HFFc6 (cell line): ENCODE measurements around the gene ACR. TPM values are rescaled to one million over a fixed set of nuclear protein-coding genes. Genes with fewer than 3 reads are reported as not detected.
"Not testable (repeated sequence)": the region's sequence is repeated elsewhere in the genome, so short reads cannot be mapped to it uniquely, and the experiment has no call there.

ENCODE experiments used
- DNase-seq: peaks from one replicate; pipeline ENCODE4 v3.0.0-alpha.2; 2018
- H3K27ac Mint-ChIP-seq: 2 replicates; pipeline ENCODE4 v1.8.0; 2020; ENCODE audit warnings: mild to moderate bottlenecking, mixed read lengths
- H3K27me3 Mint-ChIP-seq: 2 replicates; pipeline ENCODE4 v1.8.0; 2021; ENCODE audit warnings: mild to moderate bottlenecking, moderate library complexity, mixed read lengths; ENCODE audit not compliant: insufficient read depth
- H3K36me3 Mint-ChIP-seq: 2 replicates; pipeline ENCODE4 v1.8.0; 2021; ENCODE audit warnings: low read depth, mixed read lengths
- H3K4me1 Mint-ChIP-seq: 2 replicates; pipeline ENCODE4 v1.8.0; 2020; ENCODE audit warnings: low read depth, mixed read lengths
- H3K4me3 Mint-ChIP-seq: 2 replicates; pipeline ENCODE4 v1.8.0; 2020; ENCODE audit warnings: mild to moderate bottlenecking, moderate library complexity, mixed read lengths
- H3K9me3 Mint-ChIP-seq: 2 replicates; pipeline ENCODE4 v1.8.0; 2020; ENCODE audit warnings: mild to moderate bottlenecking, mixed read lengths
- total RNA-seq, 6 experiments: library from RNA; stranded (reverse); fragmentation: NEBNext Ultra II Directional; extraction: Animal tissue kit (Norgen Biotek cat#: 25700); gene quantifications; 2 replicates in 1 of 6; 3 replicates in 5 of 6; pipeline ENCODE4 v1.2.3, GENCODE V29; 2021
- TF ChIP-seq, protein P1 (sequence below): fragments of 200-600 bp; sonication (generic); IDR thresholded peaks from 2 replicates; pipeline ENCODE4 v1.5.0; 2021; ENCODE audit warnings: antibody characterized with exemption, mild to moderate bottlenecking

The ACR gene
- total RNA-seq, 6 experiments from 2014 or later, result not detected

- Mint-ChIP-seq H3K4me3 (peak overlapping the region; percentile 93), H3K27ac (peak overlapping the region; percentile 67), H3K4me1 (peaks cover 13% of the 10 kb centered on the region)
- not testable (repeated sequence) for H3K9me3 Mint-ChIP-seq, H3K27me3 Mint-ChIP-seq, H3K36me3 Mint-ChIP-seq
- DNase-seq, result peak; percentile 41
- TF ChIP-seq, protein P1, sequence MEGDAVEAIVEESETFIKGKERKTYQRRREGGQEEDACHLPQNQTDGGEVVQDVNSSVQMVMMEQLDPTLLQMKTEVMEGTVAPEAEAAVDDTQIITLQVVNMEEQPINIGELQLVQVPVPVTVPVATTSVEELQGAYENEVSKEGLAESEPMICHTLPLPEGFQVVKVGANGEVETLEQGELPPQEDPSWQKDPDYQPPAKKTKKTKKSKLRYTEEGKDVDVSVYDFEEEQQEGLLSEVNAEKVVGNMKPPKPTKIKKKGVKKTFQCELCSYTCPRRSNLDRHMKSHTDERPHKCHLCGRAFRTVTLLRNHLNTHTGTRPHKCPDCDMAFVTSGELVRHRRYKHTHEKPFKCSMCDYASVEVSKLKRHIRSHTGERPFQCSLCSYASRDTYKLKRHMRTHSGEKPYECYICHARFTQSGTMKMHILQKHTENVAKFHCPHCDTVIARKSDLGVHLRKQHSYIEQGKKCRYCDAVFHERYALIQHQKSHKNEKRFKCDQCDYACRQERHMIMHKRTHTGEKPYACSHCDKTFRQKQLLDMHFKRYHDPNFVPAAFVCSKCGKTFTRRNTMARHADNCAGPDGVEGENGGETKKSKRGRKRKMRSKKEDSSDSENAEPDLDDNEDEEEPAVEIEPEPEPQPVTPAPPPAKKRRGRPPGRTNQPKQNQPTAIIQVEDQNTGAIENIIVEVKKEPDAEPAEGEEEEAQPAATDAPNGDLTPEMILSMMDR, result peak; percentile 70
Measured at GRCh38 chr22:50756949-50757491, 19.0 kb downstream of the ACR start.

DNA sequence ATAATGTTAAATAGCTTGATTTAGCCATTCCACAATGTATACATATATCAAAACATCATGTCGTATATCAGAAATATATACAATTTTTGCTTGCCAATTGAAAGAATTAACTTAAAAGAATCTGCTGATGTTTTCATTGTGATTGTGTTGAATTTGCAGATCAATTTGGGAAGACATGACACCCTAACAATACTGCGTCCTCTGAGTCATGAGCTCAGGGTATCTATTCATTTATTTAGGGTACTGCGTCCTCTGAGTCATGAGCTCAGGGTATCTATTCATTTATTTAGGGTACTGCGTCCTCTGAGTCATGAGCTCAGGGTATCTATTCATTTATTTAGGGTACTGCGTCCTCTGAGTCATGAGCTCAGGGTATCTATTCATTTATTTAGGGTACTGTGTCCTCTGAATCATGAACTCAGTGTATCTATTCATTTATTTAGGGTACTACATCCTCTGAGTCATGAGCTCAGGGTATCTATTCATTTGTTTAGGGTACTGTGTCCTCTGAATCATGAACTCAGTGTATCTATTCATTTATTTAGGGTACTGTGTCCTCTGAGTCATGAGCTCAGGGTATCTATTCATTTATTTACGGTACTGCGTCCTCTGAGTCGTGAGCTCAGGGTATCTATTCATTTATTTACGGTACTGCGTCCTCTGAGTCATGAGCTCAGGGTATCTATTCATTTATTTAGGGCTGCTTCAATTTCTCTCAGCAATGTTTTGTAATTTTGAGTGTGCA is 21.8 kb downstream of the ACR start:
- H3K9me3 Mint-ChIP-seq, H3K27ac Mint-ChIP-seq, H3K27me3 Mint-ChIP-seq, H3K36me3 Mint-ChIP-seq, H3K4me3 Mint-ChIP-seq: not testable (repeated sequence)
- peak; percentile 73 for DNase-seq
- peaks cover 16% of the 10 kb centered on the region for H3K4me1 Mint-ChIP-seq

GRCh38 chr22:50761829-50762228 is 23.8 kb downstream of the ACR start:
- not testable (repeated sequence) for H3K27ac Mint-ChIP-seq, H3K4me3 Mint-ChIP-seq, H3K27me3 Mint-ChIP-seq, H3K36me3 Mint-ChIP-seq, DNase-seq, H3K9me3 Mint-ChIP-seq
- H3K4me1 Mint-ChIP-seq, result peaks cover 16% of the 10 kb centered on the region

DNA sequence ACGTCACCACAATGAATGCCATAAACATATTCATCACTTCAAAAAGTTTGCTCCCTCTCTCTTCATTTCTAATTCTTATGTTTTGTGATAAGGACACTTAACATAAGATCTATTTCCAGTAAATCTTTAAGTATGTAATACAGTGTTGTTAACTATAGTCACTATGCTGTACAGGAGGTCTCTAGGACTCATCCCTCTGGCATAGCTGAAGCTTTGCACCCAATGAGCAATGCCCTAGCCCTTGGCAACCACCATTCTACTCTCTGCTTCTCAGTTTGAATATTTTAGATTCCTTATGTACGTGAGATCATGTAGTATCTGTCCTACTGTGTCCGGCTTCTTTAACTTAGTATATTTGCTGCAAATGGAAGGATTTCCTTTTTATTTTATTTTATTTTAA is 26.3 kb downstream of the ACR start:
- not testable (repeated sequence) for H3K4me3 Mint-ChIP-seq, H3K36me3 Mint-ChIP-seq, H3K9me3 Mint-ChIP-seq, H3K4me1 Mint-ChIP-seq, H3K27ac Mint-ChIP-seq, H3K27me3 Mint-ChIP-seq
- DNase-seq, result peak; percentile 20

DNA sequence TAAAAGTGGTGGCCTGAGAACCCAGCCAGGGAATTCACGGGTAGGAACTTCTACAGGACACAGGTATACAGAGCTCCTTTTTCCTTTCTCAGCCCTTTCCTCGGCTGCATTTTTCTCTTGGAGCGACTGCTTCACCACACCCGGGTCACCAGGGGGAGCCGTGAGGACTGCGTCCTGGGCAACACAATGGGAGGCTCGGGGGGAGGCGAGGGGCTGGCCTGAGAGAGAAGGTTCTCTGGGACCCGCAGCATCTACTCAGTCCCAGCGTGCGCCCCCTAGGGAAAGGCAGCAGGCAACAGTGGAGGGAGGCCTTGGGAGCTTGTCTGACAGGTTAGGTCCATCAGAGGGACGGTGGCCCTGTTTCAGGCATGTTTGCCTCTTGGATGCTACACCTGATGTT is 37.1 kb downstream of the ACR start:
- not testable (repeated sequence) for H3K4me3 Mint-ChIP-seq, H3K9me3 Mint-ChIP-seq, H3K4me1 Mint-ChIP-seq, H3K36me3 Mint-ChIP-seq, H3K27me3 Mint-ChIP-seq, H3K27ac Mint-ChIP-seq
- TF ChIP-seq, protein P1, result peak; percentile 69
- DNase-seq, result peak; percentile 36

DNA sequence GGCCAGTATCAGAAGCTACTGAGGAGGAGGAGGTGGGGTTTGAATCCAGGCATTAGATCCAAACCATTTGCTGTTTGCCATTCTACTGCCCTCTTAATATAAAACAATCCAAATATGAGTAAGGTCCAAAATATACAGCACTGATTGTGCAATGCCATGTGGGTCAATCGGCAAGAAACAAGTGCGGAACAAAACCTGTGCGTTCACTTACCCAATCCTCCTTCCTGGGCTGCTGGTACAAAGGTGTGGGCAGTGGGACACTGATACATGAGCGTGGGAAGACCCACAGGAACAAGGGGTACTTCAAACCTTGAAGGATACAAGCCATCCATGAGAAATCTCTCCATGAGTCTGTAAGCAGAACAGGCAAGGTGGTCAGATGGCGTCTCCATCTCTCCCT is 39.6 kb downstream of the ACR start:
- H3K4me1 Mint-ChIP-seq, H3K4me3 Mint-ChIP-seq, H3K27me3 Mint-ChIP-seq, H3K27ac Mint-ChIP-seq, H3K36me3 Mint-ChIP-seq, H3K9me3 Mint-ChIP-seq, DNase-seq: not testable (repeated sequence)

- not testable (repeated sequence) for DNase-seq, H3K4me3 Mint-ChIP-seq, H3K27ac Mint-ChIP-seq, H3K9me3 Mint-ChIP-seq, H3K36me3 Mint-ChIP-seq, H3K27me3 Mint-ChIP-seq
- peaks cover 12% of the 10 kb centered on the region for H3K4me1 Mint-ChIP-seq
Measured at GRCh38 chr22:50780244-50780643, 42.2 kb downstream of the ACR start.

DNA sequence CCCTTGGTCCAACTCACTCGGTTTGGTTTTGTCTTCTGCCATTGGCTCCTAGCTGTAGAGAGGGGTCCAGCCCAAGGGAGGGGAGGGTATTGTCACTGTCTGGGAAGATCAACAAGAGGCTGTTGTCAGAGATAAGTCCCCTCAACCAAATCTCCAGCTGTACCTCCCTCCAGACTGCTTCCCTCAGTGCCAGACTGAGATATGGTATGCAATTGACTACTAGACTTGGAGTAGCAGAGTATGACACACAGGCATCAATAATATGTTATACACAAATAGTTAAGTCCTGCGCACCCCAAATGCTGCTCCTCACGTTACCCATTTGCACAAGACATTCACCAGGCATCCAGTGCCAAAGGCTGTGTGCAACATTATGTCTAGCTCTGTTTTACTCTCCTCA is 44.2 kb downstream of the ACR start:
- peaks cover 12% of the 10 kb centered on the region for H3K4me1 Mint-ChIP-seq
- not testable (repeated sequence) for H3K27me3 Mint-ChIP-seq, H3K27ac Mint-ChIP-seq, H3K9me3 Mint-ChIP-seq, H3K36me3 Mint-ChIP-seq, DNase-seq
- H3K4me3 Mint-ChIP-seq, result peak overlapping the region; percentile 78

GRCh38 chr22:50783033-50783879 is 45.3 kb downstream of the ACR start, which contains the start of gene RABL2B:
TSS of gene RABL2B (minus strand) at chr22:50783636. CDS start at chr22:50782294, 1,342 bp downstream.
- H3K27me3 Mint-ChIP-seq, H3K9me3 Mint-ChIP-seq, H3K36me3 Mint-ChIP-seq: not testable (repeated sequence)
- H3K27ac Mint-ChIP-seq, result peak within 1 kb of the TSS; percentile 78
- DNase-seq, result peak; percentile 78
- H3K4me3 Mint-ChIP-seq, result peak within 1 kb of the TSS; percentile 91
- H3K4me1 Mint-ChIP-seq, result peaks cover 12% of the 10 kb centered on the region

DNA sequence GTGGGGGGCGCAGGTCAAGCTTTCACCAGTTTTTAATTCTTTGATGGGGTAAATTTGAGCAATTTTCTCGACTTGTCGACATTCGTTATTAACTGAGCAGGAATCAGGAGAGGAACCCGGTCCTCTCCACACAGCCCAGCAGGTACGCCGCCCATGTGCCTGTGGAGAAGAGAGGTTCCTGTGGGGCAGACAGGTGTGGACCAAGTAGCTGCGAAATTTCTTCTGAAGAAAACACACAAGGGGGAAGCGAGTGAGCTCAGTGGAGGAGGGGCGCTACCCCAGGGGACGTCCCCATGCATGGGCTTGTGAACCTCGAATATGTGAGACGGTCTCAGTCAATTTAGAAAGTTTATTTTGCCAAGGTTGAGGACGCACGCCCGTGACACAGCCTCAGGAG is 45.9 kb downstream of the ACR start:
- H3K4me3 Mint-ChIP-seq, result peak overlapping the region; percentile 91
- DNase-seq, H3K27me3 Mint-ChIP-seq, H3K9me3 Mint-ChIP-seq, H3K36me3 Mint-ChIP-seq: not testable (repeated sequence)
- H3K4me1 Mint-ChIP-seq, result peaks cover 12% of the 10 kb centered on the region
- H3K27ac Mint-ChIP-seq, result peak overlapping the region; percentile 78

GRCh38 chr22:50785289-50785688 is 47.3 kb downstream of the ACR start:
- H3K9me3 Mint-ChIP-seq, H3K27me3 Mint-ChIP-seq, H3K36me3 Mint-ChIP-seq, DNase-seq: not testable (repeated sequence)
- peak overlapping the region; percentile 24; the same call in 1 of the 2 replicates for H3K27ac Mint-ChIP-seq
- H3K4me1 Mint-ChIP-seq, result peaks cover 19% of the 10 kb centered on the region
- peak overlapping the region; percentile 34; the same call in 1 of the 2 replicates for H3K4me3 Mint-ChIP-seq
